Activated naive CD4-positive, alpha-beta T cell (primary cell): Measurements from ENCODE around the gene RPL32.

Experiments
- DNase-seq, 4 experiments: peaks; one replicate each; lab custom pipeline; 2025; lab: John Stamatoyannopoulos, UW

Gene RPL32

DNA sequence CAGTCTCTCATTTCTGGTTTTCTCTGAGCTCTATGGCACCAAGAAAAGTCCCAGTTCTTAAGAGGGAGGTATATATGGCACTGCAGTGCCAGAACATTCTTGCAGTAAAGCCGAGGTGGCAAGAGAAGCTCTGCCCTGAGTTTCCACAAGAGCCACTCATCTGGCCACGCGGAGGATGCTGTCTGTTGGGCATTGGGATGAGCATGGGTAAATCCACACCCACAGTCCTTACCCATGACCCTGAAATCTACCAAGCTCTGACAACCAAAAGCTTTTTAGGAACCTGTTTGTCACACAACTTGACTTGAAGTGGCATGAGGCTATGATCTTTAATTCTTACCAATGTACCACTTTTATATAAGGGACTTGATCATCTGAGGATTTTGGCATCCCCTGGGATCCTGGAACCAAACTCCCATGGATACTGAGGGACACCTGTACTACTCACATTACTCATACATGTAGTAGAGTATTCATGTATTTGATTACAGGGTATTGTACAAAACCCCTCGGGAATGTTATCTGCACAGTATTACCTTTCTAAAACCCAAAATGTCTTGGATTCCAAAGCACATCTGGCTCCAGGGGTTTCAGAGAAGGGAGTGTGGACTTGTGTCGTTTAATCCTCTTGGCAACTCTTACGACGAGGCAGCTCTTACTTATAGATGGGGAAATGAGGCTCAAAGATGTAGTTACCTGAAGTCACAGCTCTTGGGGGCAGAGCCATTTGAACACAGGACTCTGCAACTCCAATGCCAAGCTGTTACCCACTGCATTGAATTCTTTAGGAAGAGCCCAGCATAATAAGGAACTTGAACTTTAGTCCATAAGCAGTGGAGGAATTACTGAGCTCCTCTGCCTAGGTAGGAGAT is 8.8 kb downstream of the RPL32 start:
- DNase-seq, result no peak

DNA sequence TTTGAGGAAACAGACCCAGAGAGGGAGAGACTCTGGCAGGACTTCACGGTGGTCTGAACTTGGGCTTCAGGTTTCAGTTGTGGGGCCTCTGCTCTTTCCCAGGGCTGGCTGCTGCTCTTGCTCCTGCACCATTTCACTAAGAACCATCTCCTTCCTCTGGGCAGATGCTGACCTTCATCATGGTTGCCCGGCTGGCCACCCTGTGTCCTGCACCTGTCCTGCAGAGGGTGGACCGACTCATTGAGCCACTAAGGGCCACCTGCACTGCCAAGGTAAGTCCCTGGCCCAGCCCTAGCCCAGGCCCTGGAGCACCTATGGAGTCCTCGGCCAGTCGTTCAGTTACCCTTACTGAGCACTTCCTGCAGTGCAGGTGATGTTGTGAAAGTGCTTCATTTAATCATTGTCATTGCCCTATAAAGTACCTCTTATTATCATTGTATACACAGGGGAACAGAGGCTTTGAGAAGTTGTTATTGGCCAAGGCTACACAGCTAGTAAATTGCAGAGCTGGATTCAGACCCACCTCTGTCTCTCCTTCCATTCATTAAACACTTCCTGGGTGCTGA is 10.0 kb downstream of the RPL32 start:
- DNase-seq, result no peak

DNA sequence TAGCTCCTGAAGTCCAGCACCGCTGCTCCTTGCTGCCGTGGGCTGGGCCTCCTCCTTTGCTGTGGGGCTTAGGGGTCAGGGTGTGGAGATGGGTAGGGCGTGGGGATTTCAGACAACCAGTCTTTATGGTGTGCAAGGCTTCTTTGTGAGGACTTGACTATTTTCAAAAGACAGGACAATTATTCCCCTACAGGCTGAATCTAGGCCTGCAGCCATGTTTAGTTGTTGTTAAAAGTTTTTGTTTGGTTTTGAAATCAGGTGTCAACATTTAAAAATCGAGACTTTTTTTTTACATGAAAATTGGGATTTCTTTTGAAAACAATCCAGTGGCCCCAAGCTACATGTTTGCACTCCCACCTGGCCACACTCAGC is 10.6 kb downstream of the RPL32 start:
- DNase-seq, result no peak

DNA sequence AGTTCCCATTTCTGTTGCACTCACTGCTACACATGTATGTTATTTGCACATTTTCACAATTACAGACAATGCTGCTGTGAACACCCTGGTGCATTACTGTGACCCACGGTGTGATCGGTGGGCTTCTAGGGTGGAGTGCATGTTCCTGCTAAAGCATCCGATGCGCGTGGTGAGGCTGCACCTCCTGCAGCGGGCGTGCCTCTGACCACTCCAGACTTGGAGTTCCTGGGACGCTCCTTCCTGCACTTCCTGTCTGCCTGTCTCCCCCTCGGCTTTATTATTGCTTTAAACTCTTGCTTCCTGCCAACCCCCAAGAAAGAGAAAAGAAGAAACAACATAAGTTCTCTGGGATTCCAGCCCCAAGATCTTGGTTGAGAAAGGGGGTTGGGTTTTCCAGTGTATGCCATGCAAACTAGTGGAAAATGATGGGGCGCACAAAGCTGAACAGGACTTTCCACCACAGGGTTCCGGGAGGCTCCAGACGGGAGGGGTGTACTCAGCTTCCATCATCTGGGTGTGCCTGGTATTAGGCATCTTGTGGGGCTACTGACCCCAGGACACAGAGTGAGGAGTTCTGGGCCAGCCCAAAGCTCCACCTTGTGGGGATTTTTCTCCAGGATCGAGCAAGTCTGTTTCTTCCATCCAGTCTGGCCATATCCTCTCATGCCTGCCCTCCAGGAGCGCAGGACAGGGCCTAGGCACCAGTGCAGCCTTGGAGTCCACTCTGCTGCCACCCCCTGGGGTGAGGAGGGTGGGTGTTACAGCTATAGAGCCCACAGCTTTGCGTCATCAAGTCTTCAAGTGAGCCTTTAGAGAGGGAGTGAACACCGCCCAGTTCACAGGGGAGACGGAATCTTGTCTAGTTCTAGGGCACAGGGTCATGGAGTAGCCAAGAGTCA is 11.2 kb downstream of the RPL32 start:
- DNase-seq, result no peak

DNA sequence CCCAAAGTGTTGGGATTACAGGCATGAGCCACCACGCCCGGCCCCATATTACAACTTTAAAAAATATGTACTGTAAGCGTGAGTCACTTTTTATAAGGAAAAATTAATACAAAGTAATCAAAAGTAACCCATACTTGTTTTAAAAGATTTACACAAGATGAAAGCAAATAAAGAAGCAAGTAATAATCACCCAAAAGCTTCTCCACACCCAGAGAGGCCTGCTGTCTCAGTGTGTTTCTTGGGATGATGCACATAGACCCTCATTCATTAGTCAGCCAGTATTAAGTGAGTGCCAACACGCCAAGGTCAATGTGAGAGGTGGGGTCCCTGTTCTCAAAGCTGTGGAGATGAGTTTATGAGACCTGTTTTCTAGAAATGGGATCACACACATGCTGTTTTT is 12.0 kb downstream of the RPL32 start:
- no peak for DNase-seq

DNA sequence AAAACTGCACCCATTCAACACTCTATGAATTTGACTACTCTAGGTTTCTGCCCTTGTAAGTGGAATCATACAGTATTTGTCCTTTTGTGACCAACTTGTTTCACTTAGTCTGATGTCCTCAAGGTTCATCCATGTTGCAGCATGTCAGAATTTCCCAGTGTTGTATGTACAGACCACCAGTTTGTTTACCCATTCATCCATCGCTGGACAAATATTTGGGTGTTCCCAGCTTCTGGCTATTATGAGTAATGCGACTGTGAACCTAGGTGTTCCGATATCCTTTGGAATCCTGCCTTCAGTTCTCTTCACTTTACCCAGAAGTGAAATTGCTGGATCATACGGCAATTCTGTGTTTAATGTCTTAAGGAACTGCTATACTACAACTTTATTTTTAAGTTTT is 12.6 kb downstream of the RPL32 start:
- no peak for DNase-seq

DNA sequence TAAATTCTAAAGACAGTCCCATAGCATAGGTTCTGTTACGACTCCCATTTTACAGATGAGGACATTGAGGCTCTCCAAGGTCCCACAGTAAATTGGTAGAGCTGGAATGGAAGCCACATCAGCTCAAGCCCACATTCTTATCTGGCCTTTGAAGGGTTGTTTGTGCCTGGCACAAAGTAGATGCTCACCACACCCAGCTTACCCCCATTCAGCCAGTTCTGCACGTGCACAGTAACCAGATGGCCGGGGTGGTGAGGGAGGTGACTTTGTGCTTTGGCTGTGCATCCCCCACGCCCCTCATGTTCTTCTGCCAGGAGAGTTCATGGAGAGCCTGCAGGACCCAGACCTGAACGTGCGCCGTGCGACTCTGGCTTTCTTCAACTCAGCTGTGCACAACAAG is 16.2 kb downstream of the RPL32 start:
- DNase-seq, result no peak

DNA sequence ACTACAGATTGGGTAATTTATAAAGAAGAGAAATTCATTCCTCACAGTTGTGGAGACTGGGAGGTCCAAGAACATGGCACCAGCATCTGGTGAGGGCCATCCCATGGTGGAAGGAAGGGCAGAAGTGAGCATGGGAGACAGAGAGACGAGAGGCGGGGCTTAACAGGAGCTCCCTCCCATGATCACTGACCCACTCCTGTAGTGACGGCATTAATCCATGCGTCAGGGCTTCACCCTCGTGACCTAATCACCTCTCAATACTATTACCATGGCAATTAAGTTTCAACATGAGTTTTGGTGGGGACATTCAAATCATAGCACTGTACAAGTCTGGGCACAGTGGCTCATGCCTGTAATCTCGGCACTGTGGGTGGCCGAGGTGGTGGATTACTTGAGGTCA is 17.1 kb downstream of the RPL32 start:
- no peak for DNase-seq

DNA sequence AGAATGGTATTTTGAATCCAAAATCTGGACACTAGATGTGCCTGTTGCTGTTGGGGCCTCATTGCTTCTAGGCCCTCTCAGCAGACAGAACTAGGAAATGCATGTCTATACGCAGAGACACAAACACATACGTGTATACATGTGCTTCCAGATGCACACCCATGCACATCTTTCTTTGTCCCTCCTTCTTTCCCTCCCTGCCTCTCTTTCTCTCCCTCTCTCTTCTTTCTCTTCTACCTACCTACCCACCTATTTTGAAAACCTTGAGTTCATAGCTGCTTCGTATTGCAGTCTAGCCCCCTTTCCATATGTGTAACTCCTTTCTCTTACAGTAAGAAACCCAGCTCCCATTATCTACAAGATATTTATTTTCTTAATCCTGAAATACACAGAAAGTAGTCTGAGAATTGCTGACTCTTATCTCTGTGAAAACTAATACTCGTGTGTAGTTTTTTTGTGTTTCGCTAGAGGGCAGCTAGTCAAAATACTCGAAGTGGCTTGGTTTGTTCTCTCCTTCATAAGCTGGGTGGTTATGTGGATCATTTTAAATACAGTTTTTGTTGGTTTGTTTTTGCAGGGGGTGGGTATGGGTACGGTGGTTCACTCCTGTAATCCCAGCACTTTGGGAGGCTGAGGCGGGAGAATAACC is 18.5 kb downstream of the RPL32 start:
- no peak for DNase-seq

DNA sequence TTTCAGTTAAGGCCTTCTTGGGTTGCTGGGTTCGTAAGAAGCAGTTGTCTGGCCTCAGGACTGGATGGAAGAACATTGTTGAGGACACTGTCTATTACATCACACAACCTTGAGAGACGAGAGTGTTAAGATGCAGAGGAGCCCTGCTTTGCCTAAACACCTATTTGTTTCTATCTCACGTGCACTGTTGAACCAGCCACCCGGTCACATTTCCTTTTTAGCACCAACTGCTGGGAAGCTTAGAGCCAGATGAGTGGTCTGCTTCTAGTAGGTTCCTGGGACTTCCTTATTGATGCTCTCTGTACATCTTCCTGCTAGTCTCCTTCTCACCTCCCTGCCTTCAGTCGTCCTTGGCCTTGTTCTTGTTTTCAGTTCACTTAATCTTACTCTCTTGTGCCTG is 22.6 kb downstream of the RPL32 start:
- DNase-seq, result no peak

DNA sequence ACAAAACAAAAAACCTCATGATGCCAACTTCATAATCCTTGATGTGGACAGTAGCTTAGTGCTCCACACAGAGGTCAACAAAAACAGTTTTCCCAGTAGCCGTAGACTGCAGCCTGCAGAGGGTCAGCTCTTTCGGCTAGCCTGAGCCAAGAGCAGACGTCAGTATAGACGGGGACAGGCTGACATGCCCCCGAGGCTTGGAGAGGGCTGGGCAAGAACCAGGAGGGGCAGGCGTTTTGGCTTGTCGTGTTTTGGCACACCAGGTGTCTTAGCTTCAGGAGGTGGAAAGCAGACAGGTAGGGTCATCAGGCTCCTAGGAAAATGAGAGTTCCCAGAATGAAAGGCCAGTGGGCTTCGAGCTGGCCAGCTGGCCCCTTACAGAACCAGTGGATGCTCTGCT is 23.1 kb downstream of the RPL32 start:
- no peak for DNase-seq

DNA sequence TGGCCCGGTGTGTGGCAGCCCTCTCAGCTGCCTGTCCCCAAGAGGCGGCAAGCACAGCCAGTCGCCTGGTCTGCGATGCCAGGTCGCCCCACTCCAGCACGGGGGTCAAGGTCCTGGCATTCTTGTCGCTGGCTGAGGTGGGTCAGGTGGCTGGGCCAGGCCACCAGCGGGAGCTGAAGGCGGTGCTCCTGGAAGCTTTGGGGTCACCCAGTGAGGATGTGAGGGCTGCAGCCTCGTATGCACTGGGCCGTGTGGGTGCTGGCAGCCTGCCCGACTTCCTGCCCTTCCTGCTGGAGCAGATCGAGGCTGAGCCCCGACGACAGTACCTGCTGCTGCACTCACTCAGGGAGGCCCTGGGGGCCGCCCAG is 24.0 kb downstream of the RPL32 start:
- no peak for DNase-seq

DNA sequence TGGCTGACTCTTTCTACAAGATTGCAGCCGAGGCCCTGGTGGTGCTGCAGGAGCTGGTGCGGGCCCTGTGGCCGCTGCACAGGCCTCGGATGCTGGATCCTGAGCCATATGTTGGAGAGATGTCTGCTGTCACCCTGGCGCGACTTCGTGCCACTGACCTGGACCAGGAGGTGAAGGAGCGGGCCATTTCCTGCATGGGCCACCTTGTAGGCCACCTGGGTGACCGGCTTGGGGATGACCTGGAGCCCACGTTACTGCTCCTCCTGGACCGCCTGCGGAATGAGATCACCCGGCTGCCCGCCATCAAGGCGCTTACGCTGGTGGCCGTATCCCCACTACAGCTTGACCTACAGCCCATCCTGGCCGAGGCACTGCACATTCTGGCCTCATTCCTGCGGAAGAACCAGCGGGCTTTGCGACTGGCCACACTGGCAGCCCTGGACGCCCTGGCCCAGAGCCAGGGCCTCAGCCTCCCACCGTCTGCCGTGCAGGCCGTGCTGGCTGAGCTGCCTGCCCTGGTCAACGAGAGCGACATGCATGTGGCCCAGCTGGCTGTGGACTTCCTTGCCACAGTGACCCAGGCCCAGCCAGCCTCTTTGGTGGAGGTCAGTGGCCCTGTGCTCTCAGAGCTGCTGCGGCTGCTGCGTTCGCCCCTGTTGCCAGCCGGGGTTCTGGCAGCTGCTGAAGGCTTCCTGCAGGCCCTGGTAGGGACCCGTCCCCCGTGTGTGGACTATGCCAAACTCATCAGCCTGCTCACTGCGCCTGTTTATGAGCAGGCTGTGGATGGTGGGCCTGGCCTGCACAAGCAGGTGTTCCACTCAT is 24.6 kb downstream of the RPL32 start:
- DNase-seq, result no peak

DNA sequence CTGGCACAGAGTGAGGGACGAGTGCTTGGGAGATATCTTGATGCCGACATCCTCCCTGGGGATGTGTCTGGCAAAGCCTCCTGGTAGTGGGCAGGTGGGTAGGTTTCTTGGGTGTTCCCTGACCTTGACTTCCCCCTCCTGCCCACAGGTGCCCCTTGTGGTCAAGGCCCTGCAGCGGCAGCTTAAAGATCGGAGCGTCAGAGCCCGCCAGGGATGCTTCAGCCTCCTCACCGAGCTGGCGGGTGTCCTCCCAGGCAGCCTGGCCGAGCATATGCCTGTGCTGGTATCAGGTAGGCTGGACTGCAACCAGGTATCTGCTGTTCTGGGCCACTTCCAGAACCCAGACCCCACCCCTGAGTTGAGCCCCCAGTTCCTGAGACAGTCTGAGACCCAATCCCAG is 25.6 kb downstream of the RPL32 start:
- no peak for DNase-seq

DNA sequence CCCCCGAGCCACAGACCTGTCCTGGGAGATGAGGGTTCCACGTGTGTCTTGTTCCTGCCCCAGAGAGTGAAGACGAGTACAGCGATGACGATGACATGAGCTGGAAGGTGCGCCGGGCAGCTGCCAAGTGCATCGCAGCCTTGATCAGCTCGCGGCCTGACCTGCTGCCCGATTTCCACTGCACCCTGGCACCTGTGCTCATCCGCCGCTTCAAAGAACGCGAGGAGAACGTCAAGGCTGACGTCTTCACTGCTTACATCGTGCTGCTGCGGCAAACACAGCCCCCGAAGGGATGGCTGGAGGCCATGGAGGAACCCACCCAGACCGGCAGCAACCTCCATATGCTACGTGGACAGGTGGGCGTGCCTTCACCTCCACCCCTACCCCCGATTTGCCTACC is 26.3 kb downstream of the RPL32 start:
- no peak for DNase-seq

DNA sequence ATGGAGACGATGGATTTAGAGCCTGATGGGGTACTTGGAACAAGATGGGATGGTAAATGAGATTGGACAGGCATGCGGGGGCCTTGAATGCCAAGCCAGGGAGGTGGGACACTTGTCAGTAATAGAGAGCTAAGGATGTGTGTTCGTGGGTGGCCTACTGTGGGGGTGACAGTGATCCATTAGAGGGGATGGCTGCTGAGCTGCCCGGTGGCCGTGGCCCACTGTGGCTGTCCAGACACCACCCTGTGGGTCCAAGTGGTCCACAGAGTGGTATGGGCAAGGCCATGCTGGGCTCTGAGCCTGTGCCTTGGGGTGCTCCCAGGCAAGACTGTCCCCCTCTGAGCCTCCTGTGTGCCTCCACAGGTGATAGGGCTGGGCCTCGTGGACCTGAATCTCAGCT is 27.4 kb downstream of the RPL32 start:
- DNase-seq, result no peak

DNA sequence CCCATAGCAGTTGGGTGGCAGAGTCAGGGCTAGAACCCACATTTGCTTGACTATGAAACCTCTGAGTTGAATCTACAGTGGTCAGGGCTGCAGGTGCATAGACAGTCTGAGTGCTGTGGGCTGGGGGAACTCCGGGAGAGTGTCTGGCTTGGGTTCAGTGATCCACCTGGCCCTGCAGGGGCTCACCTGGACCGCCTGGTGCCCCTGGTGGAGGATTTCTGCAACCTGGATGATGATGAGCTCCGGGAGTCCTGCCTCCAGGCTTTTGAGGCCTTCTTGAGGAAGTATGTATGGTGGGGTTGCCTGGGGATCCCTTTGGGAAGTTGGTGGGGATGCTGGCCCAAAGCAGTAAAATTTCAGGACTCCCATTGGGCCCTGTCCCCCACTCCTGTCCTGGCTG is 28.6 kb downstream of the RPL32 start:
- DNase-seq, result no peak

DNA sequence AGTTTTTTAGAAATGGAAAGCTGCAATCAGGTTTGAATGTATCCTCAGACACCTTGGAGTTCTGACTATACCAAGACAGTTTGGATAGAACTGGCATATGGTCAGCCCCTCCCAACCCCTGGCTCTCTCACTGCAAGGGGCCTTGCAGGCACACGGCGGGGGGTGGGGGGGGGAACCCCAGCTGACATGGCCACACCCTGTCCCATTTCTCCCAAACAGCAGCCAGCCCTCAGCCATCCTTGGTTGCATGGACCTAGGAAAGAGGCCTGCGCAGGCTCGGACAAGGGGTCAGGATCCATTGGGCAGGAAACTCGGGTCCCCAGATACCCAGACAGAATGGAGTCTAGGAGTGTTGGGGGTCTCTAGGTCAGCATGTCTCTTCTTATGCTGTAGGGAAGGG is 30.4 kb downstream of the RPL32 start:
- DNase-seq, result no peak

DNA sequence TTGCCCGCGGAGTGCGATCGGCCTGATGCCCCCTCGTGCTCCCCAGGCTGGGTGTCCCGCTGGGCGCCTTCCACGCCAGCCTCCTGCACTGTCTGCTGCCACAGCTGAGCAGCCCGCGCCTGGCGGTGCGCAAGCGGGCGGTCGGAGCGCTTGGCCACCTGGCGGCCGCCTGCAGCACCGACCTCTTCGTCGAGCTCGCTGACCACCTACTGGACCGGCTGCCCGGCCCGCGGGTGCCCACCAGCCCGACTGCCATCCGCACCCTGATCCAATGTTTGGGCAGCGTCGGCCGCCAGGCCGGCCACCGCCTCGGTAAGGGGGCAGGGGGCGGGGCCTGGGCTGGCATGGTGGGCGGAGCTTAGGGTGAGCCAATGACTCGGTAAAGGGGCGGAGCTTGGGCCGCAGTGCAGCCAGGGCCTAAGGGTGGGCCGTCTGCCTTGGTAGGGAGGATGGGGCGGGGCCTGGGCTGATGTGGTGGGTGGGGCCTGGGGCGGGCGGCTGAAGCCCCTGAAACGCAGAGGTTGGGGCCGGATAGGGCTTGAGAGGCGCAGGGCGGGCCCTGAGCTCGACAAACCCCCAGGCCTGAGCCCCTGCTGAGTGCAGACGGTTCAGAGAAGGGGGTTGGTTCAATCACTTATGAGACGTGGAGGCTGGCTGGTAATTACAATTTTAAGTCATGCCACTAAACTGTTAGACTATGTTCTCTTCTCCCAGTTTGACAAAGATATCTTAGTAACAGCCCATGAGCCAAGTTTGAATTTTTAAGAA is 31.2 kb downstream of the RPL32 start:
- peak; percentile 66 to 94 (median 83) for DNase-seq

DNA sequence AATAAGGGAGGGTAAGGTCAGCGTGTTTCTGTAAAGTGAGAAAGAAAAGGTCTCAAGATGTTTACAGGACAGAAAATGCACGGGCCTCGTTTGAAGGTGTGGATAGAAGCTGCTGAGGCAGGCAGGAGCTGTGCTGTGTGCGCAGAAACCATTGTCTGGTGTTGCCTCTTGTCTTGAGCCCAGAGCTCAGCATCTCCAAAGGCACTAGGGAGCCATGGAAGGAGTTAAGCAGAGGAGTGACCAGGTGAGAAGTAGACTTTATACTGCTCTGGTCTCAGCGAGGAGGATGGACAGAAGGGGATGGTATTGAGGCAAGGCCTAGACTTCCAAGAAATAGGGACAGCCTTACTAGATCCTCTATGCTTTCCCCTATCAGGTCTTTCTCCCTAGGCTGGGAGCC is 31.9 kb downstream of the RPL32 start:
- DNase-seq, result no peak

DNA sequence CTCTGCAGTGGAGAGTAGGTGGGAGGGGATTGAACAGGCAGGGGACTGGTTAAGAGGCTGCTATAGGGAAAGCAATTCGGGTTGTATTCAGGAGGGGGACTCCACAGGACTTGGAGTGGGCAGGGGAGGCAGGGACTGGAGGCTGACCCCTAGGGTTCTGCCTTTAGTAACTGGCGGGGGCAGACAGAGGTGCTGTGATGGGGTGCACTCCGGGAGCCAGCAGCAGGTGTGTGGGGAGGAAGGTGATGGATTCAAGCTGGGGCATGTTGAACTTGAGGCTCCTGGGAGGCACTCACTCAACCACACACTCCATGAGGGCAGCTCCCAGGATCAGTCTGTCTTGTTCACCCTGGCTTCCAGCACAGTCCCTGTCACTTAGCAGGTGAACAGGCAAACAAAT is 32.4 kb downstream of the RPL32 start:
- no peak for DNase-seq
